HG02943 (cell line): ENCODE data around the gene SKOR2.

ENCODE experiments used
- ATAC-seq: cut with Tn5 transposase; IDR thresholded peaks from one replicate; pipeline ENCODE4 v1.9.1; 2021; ENCODE audit warnings: mild to moderate bottlenecking, low read depth, moderate library complexity; ENCODE audit not compliant: unreplicated experiment

Gene SKOR2

GRCh38 chr18:47251289-47252120 lies at the start of gene SKOR2:
Gene SKOR2, minus strand, starts transcription at chr18:47251660. Its CDS starts 2,477 bp downstream, at chr18:47249183.
- ATAC-seq, result no peak

GRCh38 chr18:47296462-47296861 lies 45.0 kb upstream of the SKOR2 start:
- ATAC-seq, result no peak

GRCh38 chr18:47294801-47295200 lies 43.3 kb upstream of the SKOR2 start:
- no peak for ATAC-seq

- no peak for ATAC-seq
Measured at GRCh38 chr18:47288741-47289140, 37.3 kb upstream of the SKOR2 start.

GRCh38 chr18:47287911-47288585 lies 36.6 kb upstream of the SKOR2 start:
- ATAC-seq, result no peak

GRCh38 chr18:47286776-47287410 lies 35.4 kb upstream of the SKOR2 start:
- ATAC-seq, result no peak

GRCh38 chr18:47285456-47285855 lies 34.0 kb upstream of the SKOR2 start:
- ATAC-seq, result no peak

GRCh38 chr18:47284721-47285395 lies 33.4 kb upstream of the SKOR2 start:
- ATAC-seq, result no peak

- ATAC-seq, result no peak
Measured at GRCh38 chr18:47283476-47283875, 32.0 kb upstream of the SKOR2 start.

GRCh38 chr18:47280121-47280520 lies 28.7 kb upstream of the SKOR2 start:
- ATAC-seq, result no peak

- ATAC-seq, result no peak
Measured at GRCh38 chr18:47274961-47275360, 23.5 kb upstream of the SKOR2 start.

- no peak for ATAC-seq
Measured at GRCh38 chr18:47265197-47265596, 13.7 kb upstream of the SKOR2 start.

- ATAC-seq, result no peak
Measured at GRCh38 chr18:47264308-47264700, 12.8 kb upstream of the SKOR2 start.

GRCh38 chr18:47263430-47264307 lies 12.2 kb upstream of the SKOR2 start:
- no peak for ATAC-seq

GRCh38 chr18:47263150-47263429 lies 11.6 kb upstream of the SKOR2 start:
- ATAC-seq, result no peak

GRCh38 chr18:47262301-47263149 lies 11.1 kb upstream of the SKOR2 start:
- ATAC-seq, result no peak

GRCh38 chr18:47261902-47262300 lies 10.4 kb upstream of the SKOR2 start:
- ATAC-seq, result no peak

- no peak for ATAC-seq
Measured at GRCh38 chr18:47260924-47261701, 9.7 kb upstream of the SKOR2 start.
